NCI-H460 (cell line): ENCODE data around the gene LRP1. TPM values are rescaled to one million over a fixed set of nuclear protein-coding genes. Genes with fewer than 3 reads are reported as not detected.
A peak's percentile ranks its signal among the peaks of the same experiment; 100 is the strongest.

ENCODE experiments used
- DNase-seq: peaks from one replicate; pipeline ENCODE4 v3.0.0-alpha.2; 2016; ENCODE audit warnings: low read depth; ENCODE audit errors: extremely low read depth
- total RNA-seq: library from RNA; depleted of rRNA; stranded (reverse); fragments of >200 nt; shearing (Covaris generic); gene quantifications from 2 replicates; pipeline ENCODE4 v1.2.3, GENCODE V29; 2014

LRP1 gene
- total RNA-seq, 1 experiment from 2014 or later: 3.1 TPM

DNA sequence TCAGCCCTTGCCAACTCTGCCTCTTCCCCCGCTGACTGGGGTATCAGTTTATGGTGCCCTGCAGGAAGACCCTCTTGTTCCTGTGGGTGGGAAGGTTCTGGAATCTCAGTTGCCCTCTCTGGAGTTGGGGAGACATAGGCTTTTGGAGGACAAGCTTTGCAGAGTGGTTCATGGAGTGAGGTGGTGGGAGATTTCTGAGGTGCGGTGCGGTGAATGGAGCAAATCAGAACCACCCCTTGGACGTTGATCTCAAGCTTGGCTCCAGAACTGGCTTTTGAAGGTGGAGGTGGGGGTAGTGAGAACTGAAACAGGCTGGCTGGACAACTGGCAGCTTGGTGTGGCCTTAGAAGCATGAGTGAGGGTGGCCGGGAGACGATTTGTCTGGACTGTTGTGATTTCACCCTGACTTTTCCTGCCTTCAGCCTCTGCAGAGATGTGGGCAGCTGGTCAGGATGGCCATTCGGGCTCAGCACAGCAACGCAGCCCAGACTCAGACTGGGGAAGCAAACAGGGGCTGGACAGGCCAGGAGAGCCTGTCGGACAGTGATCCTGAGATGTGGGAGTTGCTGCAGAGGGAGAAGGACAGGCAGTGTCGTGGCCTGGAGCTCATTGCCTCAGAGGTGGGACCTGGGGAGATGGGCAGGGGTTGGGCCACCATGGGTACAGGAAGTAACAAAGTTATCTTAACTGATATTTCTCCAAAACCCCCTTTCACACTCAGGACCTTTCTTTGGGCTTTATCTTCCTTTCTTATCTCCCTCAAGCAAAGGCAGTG, 102.3 kb downstream of the LRP1 start:
- no peak for DNase-seq

DNA sequence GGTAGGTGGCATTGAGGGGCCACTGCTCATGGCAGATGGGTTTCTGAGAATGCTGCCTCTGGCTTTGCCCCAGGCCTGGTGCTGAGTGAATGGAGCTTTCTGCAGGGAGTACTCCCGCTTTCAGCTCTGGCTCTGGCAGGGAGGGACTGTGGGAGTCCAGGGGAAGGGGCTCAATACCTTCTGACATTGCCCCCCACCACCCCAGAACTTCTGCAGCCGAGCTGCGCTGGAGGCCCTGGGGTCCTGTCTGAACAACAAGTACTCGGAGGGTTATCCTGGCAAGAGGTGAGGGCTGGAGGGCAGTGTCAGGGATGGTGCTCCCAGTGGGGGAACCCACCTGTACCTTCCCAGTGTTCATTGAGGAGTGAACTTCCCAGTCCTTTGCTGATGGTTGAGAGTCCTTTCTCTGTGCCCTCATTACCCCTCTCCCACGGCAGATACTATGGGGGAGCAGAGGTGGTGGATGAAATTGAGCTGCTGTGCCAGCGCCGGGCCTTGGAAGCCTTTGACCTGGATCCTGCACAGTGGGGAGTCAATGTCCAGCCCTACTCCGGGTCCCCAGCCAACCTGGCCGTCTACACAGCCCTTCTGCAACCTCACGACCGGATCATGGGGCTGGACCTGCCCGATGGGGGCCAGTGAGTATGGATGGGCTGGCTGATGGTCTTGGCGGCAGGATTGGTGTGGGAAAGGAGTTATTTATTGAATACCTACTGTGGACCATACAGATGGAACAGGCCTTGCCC, 103.2 kb downstream of the LRP1 start:
- DNase-seq: no peak

DNA sequence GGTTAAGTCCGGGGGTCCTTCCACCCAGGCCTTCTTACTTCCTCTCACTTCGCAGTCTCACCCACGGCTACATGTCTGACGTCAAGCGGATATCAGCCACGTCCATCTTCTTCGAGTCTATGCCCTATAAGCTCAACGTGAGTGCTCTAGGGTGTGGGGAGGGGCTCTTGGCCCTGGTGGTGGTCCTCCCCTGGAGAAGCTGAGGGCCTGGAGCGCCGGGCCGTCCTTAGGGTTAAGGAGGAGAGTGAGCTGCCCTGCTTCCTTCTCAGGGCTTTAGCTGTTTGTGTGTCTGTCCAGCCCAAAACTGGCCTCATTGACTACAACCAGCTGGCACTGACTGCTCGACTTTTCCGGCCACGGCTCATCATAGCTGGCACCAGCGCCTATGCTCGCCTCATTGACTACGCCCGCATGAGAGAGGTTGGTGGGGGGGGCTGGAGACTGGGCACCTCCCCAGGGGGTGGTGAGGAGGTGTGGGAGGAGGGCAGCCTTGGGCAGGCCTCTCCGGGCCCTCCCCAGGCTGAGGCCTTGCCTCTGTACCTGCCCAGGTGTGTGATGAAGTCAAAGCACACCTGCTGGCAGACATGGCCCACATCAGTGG, 104.0 kb downstream of the LRP1 start:
- DNase-seq: no peak

DNA sequence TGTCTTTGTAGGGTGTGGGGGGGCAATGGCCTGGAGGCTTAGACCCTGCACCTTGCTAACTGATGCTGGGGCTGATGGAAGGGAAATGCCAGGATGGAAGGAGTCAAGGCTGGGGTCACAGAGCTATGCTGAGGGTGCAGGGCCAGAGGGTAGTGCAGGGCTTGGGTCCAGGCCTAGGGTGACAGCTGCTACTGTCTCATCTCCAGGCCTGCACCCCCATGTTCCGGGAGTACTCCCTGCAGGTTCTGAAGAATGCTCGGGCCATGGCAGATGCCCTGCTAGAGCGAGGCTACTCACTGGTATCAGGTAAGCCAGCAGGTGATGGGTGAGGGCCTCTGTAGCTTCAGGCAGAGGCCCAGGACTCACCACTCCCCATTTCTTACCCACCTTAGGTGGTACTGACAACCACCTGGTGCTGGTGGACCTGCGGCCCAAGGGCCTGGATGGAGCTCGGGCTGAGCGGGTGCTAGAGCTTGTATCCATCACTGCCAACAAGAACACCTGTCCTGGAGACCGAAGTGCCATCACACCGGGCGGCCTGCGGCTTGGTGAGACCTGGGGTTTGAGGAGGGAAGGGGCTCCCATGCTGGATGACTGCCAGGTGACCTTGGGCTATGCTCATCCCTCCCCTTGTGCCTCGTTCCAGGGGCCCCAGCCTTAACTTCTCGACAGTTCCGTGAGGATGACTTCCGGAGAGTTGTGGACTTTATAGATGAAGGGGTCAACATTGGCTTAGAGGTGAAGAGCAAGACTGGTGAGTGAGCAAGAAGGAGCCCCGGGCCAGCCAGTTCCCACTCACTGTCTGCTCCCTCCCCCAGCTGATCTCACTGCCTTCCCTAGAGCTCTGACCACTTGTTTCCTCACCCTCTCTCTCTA, 105.3 kb downstream of the LRP1 start:
- no peak for DNase-seq

DNA sequence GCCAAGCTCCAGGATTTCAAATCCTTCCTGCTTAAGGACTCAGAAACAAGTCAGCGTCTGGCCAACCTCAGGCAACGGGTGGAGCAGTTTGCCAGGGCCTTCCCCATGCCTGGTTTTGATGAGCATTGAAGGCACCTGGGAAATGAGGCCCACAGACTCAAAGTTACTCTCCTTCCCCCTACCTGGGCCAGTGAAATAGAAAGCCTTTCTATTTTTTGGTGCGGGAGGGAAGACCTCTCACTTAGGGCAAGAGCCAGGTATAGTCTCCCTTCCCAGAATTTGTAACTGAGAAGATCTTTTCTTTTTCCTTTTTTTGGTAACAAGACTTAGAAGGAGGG, 105.9 kb downstream of the LRP1 start:
- DNase-seq: no peak

DNA sequence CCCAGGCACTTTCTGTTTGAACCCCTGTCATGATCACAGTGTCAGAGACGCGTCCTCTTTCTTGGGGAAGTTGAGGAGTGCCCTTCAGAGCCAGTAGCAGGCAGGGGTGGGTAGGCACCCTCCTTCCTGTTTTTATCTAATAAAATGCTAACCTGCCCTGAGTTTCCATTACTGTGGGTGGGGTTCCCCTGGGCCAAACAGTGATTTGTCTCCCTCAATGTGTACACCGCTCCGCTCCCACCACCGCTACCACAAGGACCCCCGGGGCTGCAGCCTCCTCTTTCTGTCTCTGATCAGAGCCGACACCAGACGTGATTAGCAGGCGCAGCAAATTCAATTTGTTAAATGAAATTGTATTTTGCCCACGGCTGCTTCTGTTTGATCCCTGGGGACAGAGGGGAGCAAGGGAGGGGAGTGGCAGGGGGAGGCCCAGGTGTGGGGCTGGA, 106.3 kb downstream of the LRP1 start:
- no peak for DNase-seq

DNA sequence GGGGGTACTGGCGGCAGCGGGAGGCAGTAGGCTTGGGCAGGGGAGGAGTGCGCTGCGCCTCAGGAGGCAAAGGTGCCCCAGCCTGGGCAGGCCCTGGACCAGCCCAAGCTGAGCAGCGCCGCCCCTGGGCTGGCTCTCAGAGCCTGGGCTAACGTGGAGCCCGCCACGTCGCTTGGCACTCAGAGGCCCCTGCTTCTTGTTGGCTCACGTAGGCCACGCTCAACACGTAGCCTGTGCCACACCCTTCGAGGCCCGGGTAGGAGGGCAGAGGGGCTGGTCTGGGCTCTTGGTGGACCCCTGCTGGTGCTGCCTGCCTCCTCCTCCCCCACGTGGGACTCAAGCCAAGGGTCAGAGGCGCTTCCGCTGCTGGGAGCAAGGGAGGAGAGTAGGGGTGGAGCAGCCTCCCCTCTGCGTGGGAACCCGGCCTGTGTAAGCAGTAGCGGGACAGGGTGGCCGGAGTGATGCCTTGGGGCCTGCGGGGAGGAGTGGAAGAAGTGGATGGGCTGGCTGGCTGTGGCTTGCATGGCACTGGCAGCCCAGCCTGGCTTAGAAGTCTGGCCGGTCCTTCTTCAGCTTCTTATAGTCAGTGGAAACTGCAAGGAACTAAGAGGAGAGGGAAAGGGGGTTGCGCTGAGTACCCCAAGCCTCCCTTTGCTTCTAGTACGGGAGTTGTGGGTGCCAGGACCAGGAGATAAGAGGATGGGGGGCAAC, 106.9 kb downstream of the LRP1 start:
- DNase-seq: peak; percentile 89

DNA sequence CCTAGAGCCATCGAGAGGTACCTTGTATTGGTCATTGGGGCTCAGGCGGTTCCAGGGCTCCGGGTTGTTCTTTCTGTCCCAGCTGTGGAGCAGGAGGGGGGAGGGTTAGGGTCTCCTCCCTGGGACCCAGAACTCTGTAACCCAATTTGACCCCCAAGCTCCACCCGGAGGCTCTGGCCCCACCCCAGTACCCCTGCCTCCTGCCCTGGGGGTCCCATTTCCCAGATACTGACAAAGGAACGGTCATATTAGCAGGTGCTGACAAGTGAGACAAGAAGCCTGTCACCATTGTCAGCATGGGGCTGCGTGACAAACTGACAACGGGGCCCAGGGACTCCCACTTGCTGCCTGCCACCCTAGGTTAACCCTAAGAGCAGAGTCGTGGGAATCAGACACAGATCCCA, 107.4 kb downstream of the LRP1 start:
- DNase-seq: no peak

DNA sequence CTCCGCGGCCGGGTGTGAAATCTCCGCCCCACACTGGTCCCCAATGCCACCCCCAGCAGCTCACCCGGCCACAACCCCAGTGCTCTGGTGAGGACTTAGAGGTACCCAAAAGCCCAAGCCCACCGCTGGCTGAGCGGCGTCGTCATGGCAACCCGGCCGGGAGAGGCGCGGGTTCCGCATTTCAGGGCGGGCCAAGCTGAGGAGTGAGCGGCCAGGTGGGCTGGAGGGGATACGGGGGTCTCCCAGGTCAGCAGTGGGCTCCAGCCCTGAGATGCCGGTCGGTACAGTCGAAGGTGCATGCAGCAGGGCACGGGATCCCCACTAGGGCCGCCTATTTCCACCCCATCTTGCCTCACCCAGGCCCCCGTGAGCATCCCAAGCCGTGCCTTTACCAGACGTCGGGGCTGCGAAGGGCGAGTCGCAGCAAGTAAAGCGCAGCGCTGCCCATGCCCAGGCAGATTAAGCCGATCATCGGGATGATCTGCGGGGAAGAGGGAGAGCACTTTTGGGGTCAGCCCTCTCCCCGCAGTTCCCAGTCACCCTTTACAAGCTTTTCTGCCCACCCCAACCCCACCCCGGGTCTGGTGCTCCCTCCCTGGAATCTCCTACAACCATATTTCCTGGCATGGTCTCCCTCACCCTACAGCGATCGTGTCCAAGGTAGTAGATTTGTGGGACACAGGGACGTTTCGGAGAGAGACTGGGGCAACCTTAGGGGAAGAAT, 108.1 kb downstream of the LRP1 start:
- DNase-seq: no peak

DNA sequence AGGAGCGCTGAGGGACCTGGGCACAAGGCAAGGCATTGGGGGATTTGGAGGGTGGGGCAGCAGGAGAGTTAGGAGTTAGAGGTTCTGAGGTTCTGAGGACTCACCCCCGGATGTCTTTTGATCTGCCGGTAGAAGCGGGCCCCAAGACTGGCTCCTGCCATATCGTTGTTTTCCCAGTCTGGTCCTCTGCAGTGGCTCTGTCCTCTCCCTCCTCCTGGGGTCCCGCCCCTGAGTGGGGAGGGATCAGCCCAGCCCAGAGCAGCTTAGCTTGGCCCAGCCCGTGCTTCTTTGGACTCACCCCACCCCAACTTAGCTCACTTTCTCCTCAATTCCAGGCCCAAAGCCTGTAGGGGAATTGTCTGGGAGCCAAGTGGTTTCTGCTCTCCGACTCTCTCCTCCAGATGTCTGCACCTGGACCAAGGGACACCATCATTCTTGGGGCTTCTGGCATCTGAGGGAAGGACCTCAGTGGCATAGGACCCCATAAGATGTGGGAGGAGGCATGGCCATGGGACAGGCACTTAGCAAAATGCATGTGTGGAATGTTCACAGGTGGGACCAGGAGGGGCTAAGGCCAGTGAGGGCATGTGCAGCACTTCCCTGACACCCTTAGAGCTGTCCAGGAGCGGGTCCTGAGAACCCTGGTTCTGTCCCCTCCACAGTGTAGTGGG, 108.8 kb downstream of the LRP1 start:
- no peak for DNase-seq

DNA sequence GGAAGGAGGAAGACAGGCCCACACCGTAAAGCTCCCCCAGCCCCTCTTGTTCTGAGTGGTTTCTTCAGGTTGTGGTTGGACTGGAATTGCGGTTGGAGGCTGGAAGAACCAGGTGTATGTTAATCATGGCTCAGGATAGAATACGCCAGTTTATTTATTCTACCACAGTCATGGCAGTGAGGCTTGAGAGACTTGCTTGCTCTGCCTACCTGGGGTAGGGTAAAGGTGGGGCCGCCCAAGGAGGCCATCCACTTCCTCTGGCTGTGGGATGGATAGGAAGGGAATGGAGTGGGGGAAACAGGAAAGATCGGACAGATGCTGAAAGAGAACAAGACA, 109.3 kb downstream of the LRP1 start:
- no peak for DNase-seq

DNA sequence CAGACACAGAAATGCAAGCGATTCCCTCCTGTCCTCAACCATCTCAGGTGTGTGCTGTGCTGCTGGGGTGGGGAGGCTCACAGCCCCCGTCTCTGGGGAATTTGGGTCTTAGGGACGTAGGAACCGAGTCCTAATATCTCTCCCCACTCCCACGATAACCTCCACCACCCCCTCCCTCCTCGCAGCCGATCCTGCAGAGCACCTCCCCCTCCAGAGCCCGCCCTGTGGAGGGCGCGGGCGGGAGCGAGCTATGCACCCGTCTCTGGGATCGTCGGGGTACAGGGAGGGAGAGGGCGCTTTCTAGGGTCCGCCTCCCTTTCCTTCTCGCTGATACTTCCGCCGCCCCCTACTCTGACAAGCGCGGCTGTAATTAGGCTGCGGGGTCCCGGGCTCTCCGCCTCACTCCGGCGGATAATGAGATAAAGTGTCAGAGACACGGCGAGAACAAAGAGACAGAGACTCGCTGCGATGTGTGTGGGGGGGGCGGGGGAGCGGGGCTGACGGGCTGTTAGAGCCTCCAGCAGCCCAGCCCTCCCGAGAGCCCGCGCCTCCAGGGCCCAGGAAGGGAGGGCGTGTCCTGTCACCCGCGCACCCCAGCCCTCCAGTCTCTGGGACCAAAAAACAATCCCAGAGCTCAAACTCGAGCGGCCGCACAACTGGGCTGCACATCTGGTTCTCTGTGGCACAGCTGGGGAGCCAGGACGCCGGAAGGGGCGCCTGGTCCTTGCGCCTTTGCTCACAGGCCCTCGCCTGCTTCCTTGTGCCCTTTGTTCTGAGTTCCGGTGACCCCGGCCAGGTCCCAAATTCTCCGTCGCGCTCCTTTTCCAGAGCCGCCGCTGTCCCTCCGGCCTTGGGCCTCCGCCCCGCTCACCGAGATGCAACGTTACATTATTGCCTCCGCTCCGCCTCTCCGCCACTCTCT, 109.9 kb downstream of the LRP1 start:
- no peak for DNase-seq

DNA sequence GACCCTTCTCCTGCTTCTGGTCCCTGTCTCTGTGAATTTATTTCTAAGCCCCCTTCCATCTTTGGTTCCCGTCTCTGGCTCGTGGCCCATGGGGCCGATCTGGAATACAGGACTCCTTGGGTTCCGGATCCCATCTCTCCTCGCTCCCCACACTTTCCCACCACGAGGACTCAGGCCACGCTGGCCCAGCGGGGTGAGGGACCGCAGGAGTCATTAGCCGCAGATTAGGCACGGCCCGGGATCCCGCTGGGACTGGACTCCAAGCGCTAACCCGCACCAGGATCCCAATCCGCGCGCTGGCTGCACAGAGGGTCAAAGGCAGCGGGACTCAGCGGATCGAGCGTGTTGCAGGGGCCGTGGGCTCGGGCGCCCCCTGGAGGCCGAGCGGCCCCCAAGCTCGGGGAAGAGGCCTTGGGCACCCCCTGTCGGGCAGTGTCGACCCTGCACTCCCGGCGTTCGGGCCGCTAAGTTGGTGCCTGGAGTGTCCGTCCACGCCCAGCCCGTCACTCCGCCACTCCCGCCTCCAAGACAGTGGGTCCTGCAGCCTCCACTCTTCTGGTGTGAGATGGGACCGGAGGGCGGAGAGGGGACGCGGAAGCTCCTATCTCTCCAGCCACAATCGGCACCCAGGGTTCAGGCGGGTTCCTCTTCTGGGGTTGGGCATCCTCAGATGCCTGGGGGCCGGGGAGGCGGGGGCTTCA, 110.7 kb downstream of the LRP1 start:
- DNase-seq: peak; percentile 91

DNA sequence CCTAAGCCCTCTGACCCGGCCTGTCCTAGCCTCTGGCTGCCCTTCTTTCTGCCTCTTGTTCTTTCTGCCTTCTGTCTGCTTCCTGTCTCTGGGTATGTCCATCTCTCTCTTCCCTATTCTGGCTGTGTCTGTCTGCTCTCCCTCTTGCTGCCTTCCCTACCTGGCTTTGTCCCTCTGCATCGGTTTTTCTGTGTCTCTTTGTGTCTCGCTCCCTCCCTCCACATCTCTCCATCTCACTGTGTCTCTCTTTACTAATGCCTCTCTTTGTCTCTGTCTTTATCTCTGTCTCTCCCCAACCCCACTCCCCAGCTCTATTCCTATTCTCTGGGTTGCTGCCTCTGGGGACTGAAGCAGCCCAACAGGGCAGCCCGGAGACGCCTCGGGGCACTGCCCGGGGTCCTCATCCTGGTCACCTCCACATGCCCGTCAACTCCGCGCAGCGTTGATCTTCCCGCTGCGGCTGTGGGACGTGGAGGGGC, 111.3 kb downstream of the LRP1 start:
- no peak for DNase-seq

DNA sequence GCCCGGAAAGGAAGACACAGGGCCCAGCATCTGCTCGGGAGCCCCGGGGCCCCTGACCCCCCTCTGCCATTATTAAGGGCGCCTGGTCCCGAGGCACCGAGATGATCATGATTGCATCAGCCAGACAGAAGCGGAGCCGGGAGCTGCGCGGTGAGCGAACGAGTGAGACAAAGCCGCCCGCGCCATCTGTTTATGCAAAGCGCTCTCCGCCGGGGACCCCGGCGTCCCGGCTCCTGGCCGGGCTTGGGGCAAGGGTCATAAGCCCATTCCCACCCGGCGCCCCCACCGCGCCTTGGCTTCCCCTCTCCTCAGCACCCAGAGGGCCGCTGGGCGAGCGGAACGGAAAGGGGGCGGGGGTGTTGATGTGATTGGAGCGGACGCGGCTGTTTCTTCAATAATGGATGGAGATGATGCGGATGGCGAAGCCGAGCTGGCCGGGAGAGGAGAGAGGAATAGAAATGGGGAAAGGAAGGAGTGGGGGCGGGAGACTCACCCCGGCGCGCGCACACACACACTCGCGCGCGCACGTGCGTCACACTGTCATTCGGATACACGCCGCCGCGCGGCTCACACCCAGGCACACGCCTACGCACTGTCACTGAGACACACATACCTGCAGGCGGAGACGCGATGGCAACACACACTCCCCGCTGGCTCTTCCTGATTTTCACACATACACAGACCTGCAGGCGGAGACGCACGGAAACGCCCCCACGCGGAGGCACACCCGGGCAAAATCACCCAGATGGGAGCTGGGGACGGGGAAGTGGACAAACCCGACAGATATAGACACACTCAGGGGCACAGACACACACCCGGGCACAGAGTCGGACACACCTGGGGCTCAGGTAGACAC, 112.0 kb downstream of the LRP1 start:
- DNase-seq: peak; percentile 70

DNA sequence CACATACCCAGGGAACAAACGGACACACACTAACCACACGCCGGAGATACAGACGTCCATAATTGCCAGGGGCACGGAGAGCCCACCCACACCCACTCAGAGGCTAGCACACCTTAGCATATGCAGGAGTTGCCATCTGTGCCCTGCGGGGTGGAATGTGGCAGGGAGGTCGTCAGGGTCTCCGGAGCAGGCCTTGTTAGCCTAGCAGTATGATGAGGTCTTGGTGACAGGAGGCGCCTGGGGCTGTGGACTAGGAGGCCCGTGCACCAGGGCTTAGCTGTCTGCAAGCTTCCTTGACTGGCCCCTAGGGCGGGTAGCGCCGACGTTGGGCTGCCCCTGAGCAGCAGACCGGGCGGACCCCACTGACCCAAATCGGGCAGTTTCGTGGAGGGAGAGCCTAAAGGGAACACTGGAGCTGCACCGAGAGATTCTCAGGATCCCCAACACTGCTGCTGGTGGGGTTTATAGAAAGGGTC, 112.7 kb downstream of the LRP1 start:
- no peak for DNase-seq
